Measurements from ENCODE around the gene IL31. TPM values are rescaled to one million over a fixed set of nuclear protein-coding genes. Genes with fewer than 3 reads are reported as not detected.

Gene IL31
- total RNA-seq, 2 donors from 2014 or later, result not detected

DNA sequence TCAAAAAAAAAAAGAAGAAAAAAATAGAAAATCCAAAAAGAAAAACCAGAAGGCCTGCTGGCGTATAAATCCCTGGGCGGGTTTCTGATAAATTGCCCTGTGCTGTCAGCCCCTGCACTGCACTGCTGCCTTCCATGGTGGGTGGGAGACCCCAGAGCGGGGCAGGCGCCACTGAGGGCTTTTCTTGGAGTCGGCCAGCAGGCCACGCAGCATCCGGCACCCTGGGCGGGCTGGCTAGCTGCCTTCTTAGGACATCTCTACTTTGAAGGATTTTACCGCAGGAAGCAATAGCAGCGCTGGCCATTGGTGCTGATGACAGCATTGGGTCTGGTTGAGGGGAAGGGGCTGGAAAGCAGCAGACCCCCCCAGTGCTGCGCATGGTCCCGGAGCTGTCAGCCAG is 29.1 kb downstream of the IL31 start:
- TF ChIP-seq POLR2A (IDR thresholded peaks at IDR 0.05), result no peak
- TF ChIP-seq, protein P1, sequence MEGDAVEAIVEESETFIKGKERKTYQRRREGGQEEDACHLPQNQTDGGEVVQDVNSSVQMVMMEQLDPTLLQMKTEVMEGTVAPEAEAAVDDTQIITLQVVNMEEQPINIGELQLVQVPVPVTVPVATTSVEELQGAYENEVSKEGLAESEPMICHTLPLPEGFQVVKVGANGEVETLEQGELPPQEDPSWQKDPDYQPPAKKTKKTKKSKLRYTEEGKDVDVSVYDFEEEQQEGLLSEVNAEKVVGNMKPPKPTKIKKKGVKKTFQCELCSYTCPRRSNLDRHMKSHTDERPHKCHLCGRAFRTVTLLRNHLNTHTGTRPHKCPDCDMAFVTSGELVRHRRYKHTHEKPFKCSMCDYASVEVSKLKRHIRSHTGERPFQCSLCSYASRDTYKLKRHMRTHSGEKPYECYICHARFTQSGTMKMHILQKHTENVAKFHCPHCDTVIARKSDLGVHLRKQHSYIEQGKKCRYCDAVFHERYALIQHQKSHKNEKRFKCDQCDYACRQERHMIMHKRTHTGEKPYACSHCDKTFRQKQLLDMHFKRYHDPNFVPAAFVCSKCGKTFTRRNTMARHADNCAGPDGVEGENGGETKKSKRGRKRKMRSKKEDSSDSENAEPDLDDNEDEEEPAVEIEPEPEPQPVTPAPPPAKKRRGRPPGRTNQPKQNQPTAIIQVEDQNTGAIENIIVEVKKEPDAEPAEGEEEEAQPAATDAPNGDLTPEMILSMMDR (IDR thresholded peaks at IDR 0.05), result no peak
- H3K4me3 ChIP-seq, result no peak overlapping the region
- intact Hi-C loops (cut with DNase I), result no loop called here
- ATAC-seq, result no peak
- no peaks in the 10 kb centered on the region for H3K9me3 ChIP-seq
- no peak for DNase-seq
- WGBS, 2 donors, result 92 to 96% methylated on average over 4 to 12 of the region's 12 CpGs
- no peaks in the 10 kb centered on the region for H3K27me3 ChIP-seq
- H3K4me1 ChIP-seq, result no peaks in the 10 kb centered on the region
- no peak overlapping the region for H3K27ac ChIP-seq
- peaks cover 10 to 22% of the 10 kb centered on the region in 2 donors for H3K36me3 ChIP-seq (replicated peaks in 1 of 2; ENCODE audit: insufficient read depth in 1 of 2, low read depth in 2 of 2)

DNA sequence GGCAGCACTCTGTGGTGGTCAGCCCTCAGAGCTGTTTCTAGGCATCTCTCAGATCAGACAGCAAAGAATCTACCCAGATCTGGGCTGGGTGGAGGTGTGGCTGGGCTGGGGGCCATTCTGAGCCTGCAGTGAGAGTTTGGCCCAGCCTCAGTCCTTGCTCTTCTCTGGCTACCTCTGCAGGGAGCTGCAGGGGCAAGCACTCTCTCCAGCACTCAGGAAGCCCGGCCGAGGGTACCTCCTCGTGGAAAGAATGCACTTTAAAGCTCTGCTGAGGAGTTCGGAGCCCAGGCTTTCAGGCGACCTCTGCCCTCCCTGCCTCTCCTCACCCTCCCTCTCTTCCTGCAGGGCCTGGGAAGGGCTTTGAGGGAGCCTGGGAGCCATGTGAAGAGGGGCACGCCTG is 31.2 kb downstream of the IL31 start:
- 38 to 74% methylated on average over 1 to 3 of the region's 6 CpGs for WGBS, 2 donors
- Histone ChIP-seq H3K4me3 (no peak overlapping the region), H3K4me1 (no peaks in the 10 kb centered on the region), H3K36me3 (replicated peaks in 1 of 2; ENCODE audit: insufficient read depth in 1 of 2, low read depth in 2 of 2) (peaks cover 19 to 35% of the 10 kb centered on the region in 2 donors), H3K9me3 (no peaks in the 10 kb centered on the region), H3K27me3 (no peaks in the 10 kb centered on the region), H3K27ac (no peak overlapping the region)
- intact Hi-C loops (cut with DNase I), result no loop called here
- no peak for ATAC-seq
- TF ChIP-seq POLR2A (IDR thresholded peaks at IDR 0.05), result no peak
- TF ChIP-seq, protein P1 (IDR thresholded peaks at IDR 0.05), result no peak
- DNase-seq, result no peak

DNA sequence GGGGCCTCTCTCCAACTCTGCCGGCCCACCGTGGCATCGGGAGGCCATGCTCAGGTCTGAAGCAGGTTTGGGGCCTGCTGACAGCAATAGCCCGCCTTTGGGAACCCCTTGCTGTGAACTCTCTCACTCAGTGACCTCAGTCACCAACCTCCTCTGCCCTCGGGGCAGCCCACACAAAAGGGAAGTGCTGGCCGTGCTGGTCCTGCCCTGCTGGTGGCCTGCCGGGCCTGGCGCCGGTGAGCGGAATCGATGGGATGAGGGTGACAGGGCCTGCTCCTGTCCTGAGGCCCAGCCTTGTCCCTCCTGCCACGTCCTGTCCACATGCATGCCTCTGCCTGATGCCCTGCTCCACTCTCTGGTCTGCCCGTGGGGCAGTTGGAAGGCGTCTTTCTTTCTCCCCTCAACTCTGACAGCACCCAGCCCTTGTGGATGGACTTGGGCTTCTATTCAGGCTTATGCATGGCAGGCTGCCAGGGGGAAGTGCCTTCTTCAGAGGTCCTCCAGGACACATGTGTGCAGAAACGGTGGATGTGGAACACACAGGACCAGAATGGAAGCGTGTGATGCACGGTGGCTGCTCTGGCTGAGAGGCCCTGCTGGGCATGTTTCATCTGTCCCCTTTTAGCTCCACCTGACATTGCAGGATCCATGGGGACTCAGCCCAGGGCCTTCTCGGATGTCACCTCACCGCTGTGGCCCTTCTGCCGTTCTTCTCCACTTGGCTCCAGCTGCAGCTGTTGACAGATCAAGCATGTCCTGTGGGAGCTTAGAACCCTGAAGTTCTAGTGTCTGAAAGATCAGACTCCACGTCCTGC is 31.9 kb downstream of the IL31 start:
- 78 to 93% methylated on average over 4 to 21 of the region's 21 CpGs for WGBS, 2 donors
- no peaks in the 10 kb centered on the region for H3K4me1 ChIP-seq
- H3K36me3 ChIP-seq (replicated peaks in 1 of 2; ENCODE audit: insufficient read depth in 1 of 2, low read depth in 2 of 2), result peaks cover 19 to 35% of the 10 kb centered on the region in 2 donors
- ATAC-seq, result no peak
- peak in 1 of 4 donors; percentile 46 for DNase-seq
- no peak overlapping the region for H3K27ac ChIP-seq
- intact Hi-C loops (cut with DNase I), result no loop called here
- H3K27me3 ChIP-seq, result no peaks in the 10 kb centered on the region
- no peaks in the 10 kb centered on the region for H3K9me3 ChIP-seq
- TF ChIP-seq, protein P1 (IDR thresholded peaks at IDR 0.05), result no peak
- no peak for TF ChIP-seq POLR2A (IDR thresholded peaks at IDR 0.05)
- no peak overlapping the region for H3K4me3 ChIP-seq

DNA sequence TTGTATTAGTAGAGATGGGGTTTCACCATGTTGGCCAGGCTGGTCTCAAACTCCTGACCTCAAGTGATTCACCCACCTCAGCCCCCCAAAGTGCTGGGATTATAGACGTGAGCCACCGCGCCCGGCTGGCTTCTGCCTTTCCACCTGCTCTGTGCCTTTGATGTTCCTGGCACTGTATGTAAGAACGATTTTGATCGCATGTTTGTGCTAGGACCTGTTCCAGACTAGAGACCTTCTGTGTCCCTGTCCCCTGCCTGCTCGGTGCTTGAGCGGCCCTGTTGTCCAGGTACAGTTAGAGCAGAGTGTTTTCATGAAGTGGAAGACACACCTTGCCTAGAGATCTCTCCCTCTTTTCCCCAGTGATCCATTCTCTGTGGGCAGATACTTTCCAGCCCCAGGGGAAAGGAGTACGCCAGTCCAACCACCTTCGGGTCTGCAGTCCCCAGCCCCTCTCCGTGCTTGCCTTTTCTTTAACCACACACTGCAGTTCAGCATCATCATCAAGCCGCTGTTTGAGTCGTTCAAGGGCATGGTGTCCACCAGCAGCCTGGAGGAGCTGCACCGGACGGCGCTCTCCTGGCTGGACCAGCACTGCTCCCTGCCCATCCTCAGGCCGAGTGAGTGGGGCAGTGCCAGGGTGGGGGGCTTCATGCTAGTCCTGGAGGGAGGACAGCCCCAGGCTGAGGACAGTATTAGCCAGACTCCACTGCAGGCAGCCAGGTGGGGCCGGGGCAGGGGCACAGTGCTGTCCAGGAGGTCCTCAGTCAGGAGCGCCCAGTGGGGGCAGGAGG is 33.4 kb downstream of the IL31 start:
- TF ChIP-seq POLR2A (IDR thresholded peaks at IDR 0.05), result no peak
- TF ChIP-seq, protein P1 (IDR thresholded peaks at IDR 0.05), result no peak
- DNase-seq (no peak), ATAC-seq (no peak)
- 91 to 93% methylated on average over 18 to 19 of the region's 19 CpGs for WGBS, 2 donors
- intact Hi-C loops (cut with DNase I), result no loop called here
- Histone ChIP-seq H3K9me3 (no peaks in the 10 kb centered on the region), H3K36me3 (replicated peaks in 1 of 2; ENCODE audit: insufficient read depth in 1 of 2, low read depth in 2 of 2) (peaks cover 19 to 35% of the 10 kb centered on the region in 2 donors), H3K4me3 (no peak overlapping the region), H3K27ac (no peak overlapping the region), H3K4me1 (no peaks in the 10 kb centered on the region), H3K27me3 (no peaks in the 10 kb centered on the region)
